Stimulated activated CD4-positive, alpha-beta T cell treated with anti-CD3 and anti-CD28 coated beads, Interleukin-15, amount 100 ng/mL, for 24 hours (primary cell): ENCODE data around the gene FGG.

Experiments used
- DNase-seq: peaks from one replicate; pipeline ENCODE4 v3.0.0-alpha.2; 2020

Gene FGG

DNA sequence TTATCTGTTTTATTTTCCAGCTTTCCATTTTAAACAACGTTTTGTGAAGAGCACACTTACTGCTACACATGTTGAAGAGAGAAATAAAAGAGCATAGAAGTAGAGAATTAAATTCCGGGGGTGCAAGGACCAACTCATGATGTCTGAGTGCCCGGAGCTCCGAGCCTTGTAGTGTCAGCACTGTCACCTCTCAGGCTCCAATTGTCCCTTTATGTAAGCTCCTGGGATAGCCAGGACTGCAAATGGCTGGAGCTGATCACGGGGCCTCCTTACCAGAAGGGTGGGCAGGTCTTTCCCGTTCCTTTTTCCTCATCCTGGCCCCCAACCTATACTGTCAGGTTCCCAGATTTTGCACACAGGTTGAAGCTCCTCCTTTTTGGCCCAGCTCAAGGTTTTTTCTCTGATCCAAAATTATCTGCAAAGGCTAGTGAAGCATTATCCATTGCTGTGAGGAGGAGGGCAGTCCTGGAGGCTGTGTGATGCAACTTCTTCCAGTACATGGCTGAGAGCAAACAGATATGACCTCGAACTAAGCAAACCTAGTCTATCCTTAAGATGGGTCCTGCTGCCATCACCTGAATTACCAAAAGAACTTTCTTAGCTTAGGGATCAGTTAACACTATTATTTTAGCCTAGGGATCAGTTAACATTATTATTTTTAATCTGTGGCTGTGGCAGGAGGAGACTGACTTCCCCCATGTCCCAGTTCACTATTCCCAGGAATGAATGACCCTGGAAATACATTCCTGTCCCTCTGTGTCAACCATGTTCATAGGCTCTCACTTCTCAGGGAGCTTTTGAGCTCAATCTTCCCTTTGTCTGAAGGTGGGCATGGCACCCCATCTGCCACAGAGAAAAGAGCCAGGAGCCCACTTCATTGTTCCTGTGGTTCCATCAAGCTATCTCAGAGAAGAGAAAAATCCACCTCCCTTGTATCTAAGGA, at the start of gene FGG:
FGG (minus strand) TSS at position 185 of the 943 bp plus-strand sequence; CDS start at position 138, 47 bp downstream.
- DNase-seq: no peak

DNA sequence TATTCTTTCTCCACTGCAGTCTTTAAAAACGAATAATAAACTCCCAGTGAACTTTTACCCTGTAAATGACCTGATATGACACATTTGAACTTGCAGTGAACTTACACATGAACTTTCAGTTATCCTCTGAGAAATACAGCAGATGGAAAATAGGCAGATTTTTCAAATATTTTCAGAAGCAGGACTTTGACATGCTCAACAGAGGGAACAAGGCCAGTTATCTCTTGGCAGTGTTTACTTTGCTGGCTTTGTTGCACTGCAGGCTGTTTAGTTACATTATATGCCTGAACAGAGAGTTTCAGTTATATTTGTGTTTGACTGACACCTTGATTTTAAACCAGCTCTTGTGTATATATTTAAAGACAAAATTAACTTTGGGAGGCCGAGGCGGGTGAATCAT, 47.6 kb upstream of the FGG start:
- DNase-seq: no peak

DNA sequence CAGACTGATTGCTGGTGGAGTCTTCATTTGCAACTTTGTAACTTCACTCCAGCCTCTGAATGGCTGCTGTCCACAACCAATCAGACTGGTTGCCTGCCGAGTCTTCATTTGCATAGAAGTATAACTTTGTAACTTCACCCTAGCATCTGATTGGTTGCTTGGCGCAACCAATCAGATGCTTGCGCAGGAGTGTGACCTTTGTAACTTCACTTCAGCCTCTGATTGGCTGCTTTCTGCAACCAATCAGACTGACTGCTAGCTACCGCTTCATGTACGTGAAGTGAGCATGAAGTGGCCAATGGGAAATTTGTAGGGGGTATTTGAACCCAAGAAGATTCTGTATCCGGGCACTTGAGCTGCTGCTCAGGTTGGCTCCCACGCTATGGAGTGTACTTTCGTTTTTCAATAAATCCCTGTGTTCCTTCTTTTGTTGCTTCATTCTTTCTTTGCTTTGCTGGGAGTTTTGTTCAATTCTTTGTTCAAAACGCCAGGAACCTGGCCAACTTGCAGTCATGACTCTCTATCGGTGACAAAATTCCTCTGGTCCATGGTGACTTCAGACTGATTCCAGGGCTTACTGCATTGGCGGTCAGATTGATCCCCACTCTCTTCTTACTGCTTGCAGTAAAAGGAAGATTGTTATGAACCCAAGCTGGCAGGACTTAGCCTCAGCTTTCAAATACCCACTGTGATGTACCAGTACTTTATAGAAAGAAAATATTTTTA, 46.4 kb upstream of the FGG start:
- DNase-seq: no peak

DNA sequence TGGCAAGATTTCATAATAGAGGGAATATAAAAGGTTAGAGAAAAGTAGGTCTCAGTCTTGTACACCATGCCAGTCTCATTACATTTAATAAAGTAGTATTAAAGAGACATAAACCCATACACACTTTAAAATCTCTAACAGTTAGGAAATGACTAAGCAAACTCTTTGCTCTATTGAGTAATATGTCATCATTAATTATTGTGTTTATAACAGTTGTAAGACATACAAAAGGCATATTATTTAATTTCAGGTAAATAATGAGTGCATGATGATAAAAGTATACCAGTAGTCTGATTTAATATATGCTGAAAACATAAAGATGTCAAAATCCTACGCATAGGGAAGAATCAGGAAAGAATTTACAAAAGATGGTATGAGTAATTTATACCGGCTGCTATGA, 31.0 kb upstream of the FGG start:
- DNase-seq: no peak

DNA sequence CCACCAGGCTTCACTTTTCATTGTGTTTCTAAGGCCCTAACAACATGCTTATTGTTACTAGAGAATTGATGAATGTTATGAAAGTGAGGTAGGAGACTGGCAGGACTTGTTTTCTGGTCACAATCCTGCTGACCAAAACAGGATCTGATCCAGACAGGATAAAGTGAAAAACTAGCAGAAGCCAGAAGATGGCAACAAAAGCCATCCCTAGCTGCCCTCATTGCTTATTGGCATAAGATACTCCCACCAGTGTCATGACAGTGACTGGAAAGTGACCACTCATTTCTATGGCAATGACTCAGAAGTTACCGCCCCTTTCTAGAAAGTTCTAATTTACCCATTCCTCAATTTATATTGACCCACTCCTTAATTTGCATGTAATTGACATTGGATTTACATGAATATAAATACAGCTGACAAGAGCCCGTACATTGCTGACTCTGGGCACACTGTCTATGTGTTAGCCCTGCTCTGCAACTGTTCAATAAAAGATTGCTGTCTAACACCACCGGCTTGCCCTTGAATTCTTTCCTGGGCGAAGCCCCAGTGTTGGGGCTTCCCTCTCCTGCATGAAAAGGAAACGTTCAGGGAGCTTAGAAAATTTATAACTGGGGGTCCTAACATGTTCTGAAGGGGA, 30.0 kb upstream of the FGG start:
- DNase-seq: no peak

DNA sequence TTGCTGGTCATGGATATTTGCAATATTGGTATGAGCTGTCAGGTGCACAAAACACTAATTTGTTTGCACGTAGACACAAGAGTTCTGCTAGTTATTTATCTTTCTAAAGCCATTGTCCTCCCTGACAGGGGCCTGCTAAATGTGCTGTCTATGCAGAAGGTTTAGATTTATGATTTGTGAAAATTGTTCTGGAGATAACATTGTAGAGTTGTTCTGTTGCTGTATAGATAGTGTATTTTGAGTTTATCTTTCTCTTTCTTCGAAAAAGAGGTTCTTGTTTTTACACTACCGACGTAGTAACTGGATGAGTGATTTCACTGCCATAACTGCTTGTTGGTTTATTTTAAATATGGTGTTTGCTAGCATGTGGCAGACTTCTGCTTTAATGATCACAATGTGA, 28.5 kb upstream of the FGG start:
- no peak for DNase-seq

DNA sequence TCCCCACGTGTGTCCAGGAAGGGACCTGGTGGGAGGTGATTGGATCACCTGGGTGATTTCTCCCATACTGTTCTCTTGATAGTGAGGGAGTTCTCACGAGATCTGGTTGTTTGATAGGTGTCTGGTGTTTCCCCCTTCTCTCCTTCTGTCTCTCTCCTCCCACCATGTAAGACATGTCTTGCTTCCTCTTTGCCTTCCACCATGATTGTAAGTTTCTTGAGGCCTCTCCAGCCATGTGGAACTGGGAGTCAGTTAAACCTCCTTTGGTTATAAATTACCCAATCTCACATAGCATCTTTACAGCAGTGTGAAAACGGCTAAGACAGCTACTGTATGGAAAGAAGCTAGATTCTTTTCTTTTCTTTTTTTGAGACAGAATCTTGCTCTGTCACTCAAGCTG, 21.6 kb upstream of the FGG start:
- DNase-seq: no peak

DNA sequence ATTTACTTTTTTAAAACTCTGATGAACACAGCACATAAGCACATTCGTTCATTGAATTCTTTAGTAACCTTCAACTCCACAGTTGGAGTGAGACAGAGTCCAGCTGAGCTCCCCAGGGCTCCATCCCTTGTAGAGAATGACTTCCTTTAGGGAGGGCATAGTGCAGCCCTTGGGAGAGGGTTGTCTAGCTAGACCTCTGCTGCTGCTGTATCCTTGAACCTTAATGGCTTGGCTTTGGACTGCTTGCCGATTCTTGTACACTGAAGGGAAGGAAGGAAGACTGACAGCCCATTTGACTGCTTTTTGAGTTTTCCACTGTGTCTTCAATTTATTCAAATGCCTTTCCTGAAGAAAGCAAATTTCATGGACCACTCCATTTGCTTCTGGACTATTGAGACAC, 19.4 kb upstream of the FGG start:
- no peak for DNase-seq

DNA sequence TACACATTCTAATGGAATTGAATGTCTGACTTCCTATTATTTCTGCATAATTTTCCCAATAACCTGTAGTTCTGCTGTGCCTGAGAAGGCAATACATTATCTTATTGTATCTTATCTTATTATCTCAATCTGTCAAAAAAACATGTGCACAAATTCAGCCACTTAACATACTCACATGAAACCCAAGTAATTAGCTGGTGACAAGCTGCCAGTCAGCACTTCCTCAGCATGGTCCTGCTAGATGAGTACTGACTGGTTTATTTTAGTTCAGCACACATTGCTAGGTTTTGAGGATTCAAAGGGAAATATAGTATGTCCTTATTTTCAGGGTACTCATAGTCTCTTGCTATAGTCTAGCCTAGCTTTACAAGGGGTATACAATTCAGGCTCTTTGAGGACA, 17.9 kb upstream of the FGG start:
- DNase-seq: no peak

DNA sequence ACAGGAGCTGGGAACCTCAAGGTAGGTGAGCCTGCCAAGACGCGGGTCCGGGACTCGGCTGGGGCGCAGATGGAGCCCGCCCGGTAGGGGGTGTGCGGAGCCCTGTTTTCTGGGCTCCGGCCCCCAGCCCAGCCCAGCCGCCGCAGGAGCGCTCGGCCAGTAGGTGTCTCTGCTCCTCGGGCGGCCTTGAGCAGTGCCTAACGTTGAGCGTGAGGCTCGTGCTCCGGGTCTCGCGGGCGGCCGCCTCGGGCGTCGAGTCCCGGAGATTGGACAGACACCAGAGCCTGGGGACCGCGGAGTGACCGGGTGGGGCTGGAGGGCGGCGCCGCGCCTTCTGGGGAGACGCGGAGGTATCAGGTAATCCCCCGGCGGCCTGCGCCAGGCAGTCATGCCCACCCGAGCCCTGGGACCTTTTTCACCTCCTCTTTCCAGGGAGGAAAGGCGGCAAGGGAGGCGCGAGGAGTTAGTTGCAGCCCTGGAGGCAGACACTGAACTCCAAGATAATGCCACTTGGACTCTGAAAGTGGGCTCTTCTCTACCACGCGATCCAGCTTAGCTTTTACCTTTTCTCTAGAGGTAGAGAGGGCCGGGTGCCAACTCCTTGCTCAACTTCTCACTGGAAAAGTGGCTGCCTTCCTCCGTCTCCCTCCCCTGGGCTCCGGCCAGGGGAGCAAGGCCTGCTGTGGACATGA, 14.5 kb upstream of the FGG start:
- peak; percentile 78 for DNase-seq

DNA sequence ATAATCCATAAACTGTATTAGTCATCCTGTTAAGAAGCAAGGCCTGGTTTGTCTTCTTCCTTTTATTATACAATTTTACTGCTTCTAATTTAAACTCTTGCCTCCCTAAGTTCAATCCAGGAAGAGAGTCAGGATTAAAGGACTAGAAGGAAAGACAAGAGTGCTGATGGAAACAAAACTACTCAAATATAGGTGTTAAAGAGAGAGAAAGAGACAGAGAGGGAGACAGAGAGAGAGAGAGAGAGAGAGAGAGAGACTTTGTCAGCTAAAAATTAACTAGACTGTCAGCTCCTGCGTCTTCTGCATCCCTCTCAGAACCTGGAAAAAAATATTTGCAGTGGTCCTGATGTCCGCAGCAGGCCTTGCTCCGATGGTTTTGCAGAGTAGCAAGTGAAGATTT, 13.5 kb upstream of the FGG start:
- no peak for DNase-seq

DNA sequence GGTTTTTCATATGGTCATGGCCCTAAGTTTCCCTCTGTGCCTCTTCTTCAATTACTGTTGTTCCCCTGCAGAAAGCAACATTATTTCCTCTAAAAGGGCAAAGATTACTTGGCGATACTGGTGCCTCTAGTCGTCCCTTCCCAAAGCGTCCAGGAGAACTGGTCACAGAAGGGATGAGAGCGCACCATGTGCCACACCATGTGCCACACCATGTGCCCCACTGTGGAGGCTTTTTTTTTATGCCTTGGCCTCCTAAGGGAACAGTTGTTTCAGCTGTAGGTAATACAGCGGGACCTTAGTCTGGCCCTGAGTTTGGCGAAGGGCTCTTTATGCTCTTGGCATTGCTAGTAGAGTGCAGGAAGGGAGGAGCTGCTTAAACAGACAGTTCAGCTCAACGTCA, 11.5 kb upstream of the FGG start:
- no peak for DNase-seq

DNA sequence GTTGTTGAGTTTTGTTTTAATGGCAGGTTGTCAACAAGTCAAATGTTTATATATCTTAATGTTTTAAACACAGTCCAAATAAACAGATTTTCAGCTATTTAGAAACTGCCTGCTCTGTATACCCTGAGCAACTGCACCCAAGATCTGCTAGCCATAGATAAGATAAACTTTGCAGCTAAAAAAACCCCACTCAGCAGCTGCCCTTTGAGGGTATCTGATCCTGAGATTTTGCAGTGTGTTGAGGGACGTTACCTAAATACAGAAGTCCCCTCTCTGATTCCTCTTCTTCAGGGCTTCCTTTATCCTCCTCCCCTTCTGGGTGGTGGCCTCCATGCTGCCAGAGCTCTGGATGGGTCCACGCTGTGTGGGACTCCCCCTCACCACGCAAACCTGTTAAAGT, 11.0 kb upstream of the FGG start:
- DNase-seq: no peak

DNA sequence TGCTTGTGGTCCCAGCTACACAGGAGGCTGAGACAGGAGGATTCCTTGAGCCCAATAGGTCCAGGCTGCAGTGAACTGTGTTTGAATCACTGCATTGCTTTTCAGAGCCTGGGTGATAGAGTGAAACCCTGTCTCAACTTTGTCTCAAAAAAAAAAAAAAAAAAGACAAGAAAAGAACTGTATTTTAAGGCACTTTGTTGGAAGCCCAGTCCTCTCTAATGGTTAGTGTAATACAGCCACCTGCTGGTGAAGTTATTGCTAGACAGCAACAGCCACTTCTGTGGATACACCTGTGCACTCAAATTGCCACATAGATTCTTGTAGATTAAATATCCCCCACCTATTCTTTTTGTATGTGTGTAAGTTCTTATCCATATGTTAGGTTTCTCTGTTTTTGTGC, 10.1 kb upstream of the FGG start:
- DNase-seq: peak; percentile 12

DNA sequence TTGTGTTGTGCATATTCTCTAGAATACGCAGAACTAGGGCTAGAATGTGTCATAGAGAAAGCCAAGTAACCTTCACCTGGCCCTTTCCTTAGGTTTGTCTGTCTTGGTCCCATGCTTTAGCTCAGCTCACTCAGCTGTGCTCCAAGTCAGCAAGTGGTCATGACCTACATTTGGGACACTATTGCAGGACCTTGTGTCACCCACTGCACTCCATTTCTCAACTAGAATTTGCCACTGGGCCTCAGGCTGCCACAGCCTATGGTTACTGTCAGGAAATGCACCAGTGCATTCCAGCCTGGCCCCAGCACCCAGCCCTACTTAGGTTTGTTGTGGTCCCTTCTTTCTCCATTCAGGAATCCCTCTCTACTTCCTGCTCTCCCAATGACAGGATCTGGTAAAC, 7.7 kb upstream of the FGG start:
- DNase-seq: no peak

DNA sequence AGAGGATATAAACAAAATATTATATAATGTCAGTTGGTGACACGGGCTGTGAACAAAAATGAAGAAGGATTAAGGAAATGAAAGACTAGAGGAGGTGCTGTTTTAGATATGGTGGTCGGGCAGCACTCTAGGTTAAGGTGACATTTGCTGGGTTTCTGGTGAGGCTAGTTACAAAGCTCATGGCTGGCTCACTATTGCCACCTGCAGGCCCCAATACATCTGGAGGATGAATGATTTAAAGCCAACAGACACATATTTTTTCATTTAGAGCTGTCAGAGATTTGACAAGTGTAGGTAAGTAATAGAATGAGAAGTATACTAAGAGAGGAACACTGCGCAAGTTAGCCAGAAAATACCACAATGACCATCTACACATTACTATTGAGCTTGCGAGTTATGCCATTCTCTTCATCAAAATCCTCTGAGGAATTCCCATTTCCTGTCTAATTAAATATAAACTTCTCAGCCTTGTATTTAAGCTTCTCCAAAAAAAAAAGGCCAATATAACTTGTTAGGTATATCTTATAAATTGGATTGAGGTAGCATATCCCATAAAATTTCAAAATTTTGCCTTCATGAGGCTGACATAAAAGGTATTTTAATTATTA, 6.4 kb upstream of the FGG start:
- DNase-seq: peak; percentile 72

DNA sequence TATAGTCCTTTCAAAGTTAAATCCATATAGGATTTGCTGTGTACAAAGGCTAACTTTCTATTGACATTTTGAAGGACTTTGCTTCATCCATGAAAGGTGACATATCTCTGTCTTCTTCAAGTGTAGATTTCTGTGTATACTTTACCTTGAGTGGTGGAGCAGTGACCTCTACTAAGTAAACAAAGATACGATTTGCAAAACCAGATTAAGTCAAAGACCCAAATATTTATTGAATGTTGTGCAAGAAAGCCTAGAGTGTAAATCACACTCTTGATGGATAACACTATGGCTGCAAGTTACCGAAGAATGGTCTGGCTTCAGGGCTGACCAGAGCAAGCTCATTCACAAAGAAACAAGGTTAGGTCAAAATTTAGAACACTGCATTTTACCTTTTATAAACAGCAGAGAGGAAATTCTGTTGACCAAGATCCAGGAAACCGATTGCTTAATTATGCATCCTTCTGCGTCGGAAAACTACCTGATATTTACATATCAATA, 5.4 kb upstream of the FGG start:
- DNase-seq: no peak

DNA sequence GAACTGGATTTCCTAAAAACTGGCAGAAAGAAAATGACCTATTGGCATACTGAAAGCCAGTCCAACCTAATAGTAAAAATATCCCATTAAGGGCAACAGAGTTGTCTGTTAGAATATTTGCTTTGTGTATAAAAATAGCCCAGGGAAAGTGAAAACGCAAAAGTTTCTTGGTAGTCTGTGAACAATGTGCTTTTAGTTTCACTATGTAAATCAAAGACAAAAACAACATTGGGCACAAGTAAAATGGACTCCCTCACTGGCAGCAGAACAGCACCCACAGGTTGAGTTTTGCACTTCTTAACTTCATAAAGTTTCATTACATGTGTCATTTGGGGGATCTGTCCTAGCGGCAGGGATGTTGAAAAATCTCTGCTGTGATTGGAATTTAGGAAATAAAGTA, 4.3 kb upstream of the FGG start:
- no peak for DNase-seq

DNA sequence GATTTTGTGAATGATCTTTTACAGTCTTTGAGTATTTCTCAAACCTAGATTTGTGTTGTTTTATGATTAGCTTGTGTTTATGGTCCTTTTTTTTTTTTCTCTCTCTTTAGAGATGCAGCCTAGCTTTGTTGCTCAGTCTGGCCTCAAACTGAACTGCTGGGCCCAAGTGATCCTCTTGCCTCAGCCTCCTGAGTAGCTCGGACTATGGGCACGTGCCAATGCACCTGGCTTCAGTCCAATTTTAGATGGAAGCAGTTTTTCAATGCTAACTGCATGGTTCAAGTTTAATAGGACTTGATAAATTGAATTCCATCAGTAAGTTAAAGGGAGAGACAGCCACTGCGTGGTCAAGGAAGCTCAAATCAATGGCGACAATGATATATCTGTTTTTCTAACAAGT, 3.8 kb upstream of the FGG start:
- no peak for DNase-seq

DNA sequence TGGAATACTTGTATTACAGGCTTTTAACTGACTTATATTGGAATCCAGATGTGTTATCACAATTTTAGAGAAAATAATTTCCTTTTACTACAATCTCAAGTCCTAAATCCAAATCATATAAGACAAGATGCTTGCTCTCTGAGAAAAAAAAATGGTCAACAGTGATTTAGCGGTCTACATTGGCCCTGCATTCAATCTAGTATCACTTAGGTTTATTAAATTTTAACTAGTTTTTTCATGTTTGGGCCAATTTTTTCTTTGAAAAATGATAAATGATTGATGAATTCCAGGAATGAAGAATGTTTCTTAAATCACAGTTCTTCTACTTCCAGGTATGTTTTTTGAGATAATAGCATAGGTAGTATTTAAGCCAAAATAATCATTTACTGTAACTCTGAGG, 2.8 kb upstream of the FGG start:
- DNase-seq: no peak

DNA sequence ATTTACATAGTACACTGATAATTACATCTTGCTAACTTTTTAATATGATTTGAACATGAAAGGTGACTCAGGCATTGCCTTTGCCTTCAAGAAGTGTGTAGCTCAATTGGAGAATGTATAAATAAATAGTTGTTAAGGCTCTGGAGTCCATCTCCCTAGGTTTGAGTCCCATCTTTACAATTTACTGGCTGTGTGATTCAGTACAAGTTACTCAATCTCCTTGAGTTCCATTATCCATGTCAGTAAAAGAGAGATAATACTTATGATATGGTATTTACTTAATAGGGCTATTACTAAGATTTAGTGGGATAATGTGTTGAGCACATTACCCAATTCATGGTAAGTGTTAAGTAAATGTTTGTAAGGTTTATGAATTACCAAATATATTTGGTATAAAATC, 1.9 kb upstream of the FGG start:
- DNase-seq: no peak

DNA sequence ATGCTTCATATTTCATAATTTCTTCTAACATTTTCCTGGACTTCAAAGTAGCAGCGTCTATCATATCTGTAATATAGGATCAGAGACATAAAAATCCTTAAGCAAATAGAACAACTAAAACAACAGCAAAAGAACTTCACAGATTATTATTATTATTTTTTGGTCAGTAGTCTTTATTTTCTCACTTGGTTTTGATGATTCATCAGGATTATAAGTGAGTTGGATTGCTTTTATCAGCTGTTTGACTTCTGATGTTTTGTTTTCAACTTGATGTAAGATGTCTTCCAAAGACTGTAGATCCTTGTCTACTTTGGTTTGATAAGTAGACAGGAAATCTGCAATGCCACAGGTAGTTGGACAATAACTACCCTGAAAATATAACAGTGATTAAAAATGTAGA, 623 bp downstream of the FGG start:
- DNase-seq: no peak

DNA sequence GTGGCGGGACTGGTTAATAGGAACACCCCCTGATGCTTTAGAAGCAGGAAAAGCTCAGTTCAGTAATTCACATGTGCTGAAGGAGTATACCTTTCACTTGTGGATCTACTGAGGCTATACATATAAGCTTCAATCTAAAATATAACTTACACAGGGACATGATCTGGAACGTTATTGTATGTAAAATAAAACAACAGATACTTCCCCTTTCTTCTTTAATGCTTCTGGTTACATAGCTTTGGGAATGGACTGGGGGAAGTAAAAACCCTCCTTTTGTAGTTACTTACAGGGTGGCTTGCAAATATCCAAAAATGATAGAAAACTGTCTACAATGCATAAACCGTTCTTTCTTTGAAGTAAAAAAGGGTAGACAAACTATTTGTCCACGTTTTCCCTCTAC, 1.9 kb downstream of the FGG start:
- no peak for DNase-seq
